SHP77 treated with DMSO at 0.1 percent for 48 hours (cell line): ENCODE results near the gene SREK1IP1.
"Not testable (repeated sequence)": the region's sequence is repeated elsewhere in the genome, so short reads cannot be mapped to it uniquely, and the experiment has no call there.

Experiments used
- DNase-seq: peaks from one replicate; lab custom pipeline; 2025; lab: John Stamatoyannopoulos, UW

SREK1IP1 gene

GRCh38 chr5:64763948-64764503, 4.5 kb downstream of the SREK1IP1 start:
- DNase-seq: no peak

DNA sequence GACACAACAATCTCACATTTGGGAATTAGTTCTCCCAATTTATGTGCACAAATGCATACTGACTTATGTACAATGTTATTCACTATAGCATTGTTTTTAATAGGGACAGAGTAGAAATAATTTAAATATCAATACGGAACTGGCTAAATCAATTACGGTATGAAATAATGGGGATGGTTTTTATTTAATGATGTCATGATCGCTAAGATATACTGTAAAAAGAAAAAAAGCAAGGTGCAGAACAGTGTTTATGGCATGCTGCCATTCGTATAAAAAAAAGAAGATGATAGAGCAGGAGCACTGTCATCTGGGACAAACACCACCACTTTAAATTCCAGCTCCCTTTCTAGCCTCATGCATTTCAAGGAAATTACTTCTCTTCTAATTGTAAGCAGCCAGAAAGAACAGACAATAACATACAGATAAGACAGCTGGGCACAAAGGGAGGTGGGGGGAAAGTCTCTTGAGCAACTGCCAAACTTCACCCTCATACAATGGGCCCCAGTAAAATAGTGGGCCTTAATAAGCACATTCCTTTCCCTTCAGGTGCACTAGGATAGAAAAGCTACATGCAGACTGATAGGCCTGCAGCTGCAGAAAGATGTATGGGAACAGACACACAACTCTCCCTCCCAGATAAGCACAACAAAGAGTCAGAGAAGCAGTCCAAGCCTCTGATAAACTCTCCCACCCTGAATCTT, 8.4 kb downstream of the SREK1IP1 start:
- no peak for DNase-seq

GRCh38 chr5:64758901-64759300, 9.6 kb downstream of the SREK1IP1 start:
- DNase-seq: no peak

DNA sequence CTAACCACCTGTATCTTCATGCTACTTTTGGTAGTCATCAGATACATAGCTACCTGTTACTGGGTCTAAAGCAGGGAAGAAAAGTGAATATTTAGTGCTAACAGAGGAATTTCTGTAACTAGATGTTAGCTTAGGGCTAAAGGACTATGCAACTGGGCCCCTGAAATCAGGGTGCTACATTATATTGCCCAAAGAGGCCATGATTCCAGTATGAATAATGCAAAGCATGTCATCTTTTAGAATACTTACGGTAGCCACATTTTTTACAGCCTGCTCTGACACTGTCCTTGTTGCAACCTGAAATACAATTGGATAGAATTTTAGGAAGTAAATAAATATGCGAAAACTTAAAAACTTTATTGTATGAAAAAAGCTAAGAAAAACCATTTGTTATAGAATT, 14.4 kb downstream of the SREK1IP1 start:
- DNase-seq: no peak

GRCh38 chr5:64749385-64749784, 19.1 kb downstream of the SREK1IP1 start:
- no peak for DNase-seq

DNA sequence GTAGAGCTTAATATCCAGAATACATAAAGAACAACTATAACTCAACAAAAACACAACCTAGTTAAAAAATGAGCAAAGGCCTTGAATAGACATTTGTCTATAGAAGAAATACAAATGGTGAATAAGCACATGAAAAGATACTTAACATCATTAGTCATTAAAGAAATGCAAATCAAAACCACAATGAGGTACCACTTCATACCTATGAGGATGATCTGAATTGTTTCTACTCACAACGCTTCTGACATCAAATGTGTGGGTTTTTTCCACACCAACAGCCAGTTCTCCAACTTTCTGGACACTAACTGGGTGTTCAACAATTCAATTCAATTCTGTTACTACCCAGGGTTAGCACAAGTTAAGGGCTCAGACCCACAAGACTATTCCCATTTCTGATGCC, 22.0 kb downstream of the SREK1IP1 start:
- no peak for DNase-seq

DNA sequence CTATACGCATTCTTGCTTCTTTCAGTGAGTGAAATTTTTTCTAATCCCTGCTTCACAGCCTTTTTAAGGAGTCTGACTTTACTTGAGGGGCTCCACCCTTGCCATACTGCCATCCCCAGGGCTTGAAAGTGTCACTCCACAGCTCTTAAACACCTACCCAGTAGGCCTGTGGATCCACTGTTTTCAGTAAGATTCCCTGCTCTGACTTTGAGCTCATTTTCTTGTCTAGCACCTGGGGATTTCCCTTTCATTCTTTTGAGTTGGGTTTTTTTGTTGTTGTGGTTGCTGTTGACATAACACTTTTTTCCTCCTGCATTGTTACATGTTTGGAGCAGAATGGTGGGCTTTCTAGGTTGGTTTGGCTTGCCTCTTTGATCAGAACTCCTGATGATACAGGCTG, 23.6 kb downstream of the SREK1IP1 start:
- DNase-seq: no peak

- DNase-seq: no peak
These were observed 25.7 kb downstream of the SREK1IP1 start for GRCh38 chr5:64742821-64743220.

DNA sequence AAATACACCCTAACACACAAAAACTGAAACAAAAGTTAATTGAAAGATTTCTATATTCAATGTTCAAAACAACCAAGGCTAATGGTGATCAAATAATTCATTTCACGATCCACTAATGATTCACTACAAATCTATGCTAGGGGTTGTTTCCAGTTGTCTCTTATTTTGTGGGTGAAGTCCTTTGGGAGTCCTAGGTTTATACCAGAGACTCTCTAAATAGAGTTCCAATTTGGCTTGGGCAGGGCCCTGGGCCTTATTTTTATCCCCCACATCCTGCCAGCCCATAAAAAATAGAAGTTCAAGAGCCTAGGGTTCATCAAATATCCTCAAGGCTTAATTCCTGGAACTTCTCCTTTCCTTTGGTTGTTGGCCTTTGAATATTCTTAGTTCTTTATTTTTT, 26.1 kb downstream of the SREK1IP1 start:
- no peak for DNase-seq

GRCh38 chr5:64727150-64727549, 41.3 kb downstream of the SREK1IP1 start:
- no peak for DNase-seq

DNA sequence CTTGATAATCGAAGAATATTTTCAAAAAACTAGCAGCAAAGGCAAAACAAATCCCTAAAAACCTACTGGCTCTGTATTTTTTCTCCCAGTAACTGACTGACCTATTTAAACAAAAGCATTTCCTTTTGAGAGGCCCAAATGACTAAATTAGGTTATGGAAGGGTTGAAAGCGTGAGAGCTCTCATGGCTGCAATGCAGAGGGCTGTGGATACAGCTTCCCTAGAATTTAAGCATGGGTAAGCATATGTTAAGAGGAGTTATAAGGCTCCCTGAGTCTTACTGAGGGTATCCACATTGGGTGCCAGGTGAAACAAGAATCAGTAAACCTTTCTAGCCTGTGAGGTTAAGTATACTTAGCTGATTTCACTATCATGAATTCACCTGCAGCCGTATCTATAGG, 45.9 kb downstream of the SREK1IP1 start:
- DNase-seq: no peak

DNA sequence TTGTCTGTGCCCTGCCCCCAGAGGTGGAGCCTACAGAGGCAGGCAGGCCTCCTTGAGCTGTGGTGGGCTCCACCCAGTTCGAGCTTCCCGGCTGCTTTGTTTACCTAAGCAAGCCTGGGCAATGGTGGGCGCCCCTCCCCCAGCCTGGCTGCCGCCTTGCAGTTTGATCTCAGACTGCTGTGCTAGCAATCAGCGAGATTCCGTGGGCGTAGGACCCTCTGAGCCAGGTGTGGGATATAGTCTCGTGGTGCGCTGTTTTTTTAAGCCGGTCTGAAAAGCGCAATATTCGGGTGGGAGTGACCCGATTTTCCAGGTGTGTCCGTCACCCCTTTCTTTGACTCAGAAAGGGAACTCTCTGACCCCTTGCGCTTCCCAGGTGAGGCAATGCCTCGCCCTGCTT, 54.0 kb downstream of the SREK1IP1 start:
- not testable (repeated sequence) for DNase-seq

DNA sequence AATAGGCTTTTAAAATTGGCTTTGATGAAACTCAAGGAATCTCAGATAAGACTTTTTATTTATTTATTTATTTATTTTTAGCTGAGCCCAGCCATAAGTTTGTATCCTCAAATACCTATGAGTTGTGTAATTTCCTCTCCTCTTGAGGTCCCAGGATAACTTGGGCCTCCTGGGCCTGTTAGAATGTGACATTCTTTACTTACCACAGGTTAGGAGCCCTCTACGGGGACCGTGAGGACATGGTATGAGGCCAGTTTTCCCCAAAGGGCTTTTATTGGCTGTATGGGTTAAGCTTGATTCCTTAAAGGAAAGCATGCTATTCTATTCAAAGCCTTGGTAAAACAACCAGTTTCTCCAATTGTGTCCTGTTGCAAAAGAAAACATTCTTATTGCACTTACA, 61.3 kb downstream of the SREK1IP1 start:
- no peak for DNase-seq

DNA sequence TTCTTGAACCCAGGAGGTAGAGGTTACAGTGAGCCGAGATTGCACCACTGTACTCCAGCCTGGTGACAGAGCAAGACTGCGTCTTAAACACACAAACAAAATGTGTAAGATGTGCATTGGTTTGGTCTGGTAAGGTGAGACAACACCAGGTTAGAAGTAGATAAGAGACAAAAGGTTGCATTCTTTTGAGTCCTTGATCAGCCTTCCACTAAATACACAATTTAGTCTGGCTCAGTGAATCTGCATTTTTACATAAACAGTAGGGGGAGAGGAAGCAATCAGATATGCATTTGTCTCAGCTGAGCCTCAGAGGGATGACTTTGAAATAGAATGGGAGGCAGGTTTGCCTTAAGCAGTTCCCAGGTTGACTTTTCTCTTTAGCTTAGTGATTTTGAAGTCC, 62.4 kb downstream of the SREK1IP1 start:
- not testable (repeated sequence) for DNase-seq

DNA sequence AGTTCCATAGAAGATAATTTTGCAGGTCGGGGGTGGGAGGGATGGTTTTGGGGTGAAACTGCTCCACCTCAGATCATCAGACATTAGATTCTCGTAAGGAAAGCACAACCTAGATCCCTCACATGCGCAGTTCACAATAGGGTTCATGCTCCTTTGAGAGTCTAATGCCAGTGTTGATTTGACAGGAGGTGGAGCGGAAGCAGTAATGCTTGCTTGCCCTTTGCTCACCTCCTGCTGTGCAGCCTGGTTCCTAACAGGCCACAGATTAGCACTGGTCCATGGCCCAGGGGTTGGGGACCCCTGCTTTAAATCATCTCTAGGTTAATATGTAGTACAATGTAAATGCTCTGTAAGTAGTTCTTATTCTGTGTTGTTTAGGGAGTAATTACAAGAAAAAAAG, 67.7 kb downstream of the SREK1IP1 start:
- DNase-seq: no peak

- not testable (repeated sequence) for DNase-seq
These were observed 72.1 kb downstream of the SREK1IP1 start for GRCh38 chr5:64696414-64696813.

DNA sequence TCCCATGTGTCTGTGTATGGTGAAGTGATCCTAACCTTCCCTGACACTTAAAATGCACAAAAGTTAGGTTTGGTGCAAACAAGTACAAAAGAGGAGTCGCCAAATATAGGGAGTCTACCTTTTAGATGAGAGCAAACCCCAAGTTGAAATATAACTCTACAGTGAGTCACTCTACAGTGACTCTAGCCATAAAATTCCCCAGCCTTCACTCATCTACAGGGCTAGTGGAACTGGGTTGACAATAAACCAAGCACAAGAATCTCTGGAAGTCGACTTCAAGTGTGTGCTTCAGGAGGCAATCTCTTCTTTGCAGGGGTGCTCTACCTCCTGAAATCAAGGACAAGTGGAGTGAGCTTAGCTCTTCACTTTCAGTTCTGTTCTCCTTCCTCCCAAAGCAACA, 74.9 kb downstream of the SREK1IP1 start:
- no peak for DNase-seq

GRCh38 chr5:64691291-64691690, 77.2 kb downstream of the SREK1IP1 start:
- no peak for DNase-seq

DNA sequence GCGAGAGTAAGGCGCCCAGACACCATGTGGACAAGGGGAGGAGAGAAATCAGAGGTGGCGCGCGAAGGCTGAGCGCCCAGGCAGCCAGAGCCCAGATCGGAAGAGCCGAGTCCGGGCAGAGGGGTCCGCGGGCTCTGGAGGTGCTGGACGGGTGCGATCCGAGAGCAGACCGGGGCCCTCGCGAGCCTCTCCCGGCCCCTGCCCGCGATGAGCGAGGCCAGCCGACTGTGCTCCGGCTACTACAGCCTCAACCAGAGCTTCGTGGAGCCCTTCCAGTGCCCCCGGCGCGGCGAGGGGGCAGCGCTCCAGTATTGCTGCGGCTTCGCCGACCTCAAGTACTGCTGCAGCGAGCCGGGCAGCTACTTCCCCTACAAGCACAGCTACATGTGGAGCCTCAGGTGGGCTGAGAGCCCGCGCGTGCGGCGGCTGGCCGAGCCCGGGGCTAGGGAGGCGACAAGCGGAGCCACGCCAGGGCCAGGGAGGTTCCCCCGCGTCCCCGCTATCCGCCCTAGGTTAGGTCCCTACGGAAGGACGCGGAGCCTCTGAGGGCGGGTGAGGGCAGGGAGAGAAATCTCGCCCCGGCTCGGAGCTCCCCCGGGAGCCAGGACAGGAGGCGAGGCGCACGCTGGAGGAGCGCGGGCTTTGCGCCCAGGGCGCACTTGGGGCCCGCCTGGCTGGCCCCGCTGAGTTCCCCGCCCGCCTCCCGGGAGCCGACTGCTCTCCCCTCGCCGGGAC, 77.9 kb downstream of the SREK1IP1 start, which contains the start of gene SHISAL2B:
TSS of gene SHISAL2B (plus strand) at position 87 of the 735 bp plus-strand sequence. CDS start at position 208, 121 bp downstream.
- no peak for DNase-seq

- no peak for DNase-seq
These were observed 78.4 kb downstream of the SREK1IP1 start for GRCh38 chr5:64690104-64690416.

DNA sequence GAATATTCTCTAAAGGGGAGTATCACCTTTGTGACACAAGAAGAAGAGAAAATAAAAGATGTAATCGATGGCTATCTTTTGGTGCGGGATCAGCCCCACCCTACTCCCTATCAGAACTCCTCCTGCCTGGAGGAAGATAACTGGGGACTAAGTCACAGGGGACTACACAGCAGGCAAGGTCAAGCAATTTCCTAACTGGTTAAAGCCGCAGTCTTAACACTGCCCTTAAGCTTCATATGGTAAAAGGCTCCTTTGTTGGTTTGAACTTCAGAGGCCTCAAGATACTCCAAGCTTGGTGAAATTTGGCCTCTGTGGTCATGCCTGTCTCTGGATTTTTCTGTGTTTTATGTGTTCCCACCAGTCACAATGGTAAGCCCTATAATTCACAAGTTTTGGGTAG, 79.5 kb downstream of the SREK1IP1 start:
- DNase-seq: no peak

- no peak for DNase-seq
These were observed 80.1 kb downstream of the SREK1IP1 start for GRCh38 chr5:64688391-64688790.

DNA sequence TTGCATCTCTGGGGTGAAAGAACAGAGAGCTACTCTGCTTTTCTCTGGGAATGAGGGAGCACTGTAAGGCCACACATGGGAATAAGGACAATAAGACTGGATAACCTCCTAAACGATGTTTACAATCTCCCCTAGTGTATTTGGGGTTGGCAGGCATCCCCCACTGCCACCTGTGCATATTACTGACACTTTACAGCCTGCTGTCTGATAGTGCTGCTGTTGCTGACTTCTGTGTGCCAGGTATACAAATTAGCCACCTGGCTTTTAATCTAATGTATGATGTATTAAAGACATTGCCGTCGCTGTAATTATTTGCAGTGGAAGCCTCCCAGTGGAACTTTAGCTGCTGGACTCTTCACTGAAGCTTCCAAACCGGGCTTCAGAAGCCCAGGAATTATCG, 82.6 kb downstream of the SREK1IP1 start:
- DNase-seq: no peak
